GM19324 (cell line): ENCODE results near the gene KRTAP10-6.
"Not testable (repeated sequence)": the region's sequence is repeated elsewhere in the genome, so short reads cannot be mapped to it uniquely, and the experiment has no call there.

Experiments used
- ATAC-seq: cut with Tn5 transposase; IDR thresholded peaks from one replicate; pipeline ENCODE4 v1.9.1; 2021; ENCODE audit warnings: mild to moderate bottlenecking, moderate library complexity; ENCODE audit not compliant: unreplicated experiment, low FRiP score

The KRTAP10-6 gene

DNA sequence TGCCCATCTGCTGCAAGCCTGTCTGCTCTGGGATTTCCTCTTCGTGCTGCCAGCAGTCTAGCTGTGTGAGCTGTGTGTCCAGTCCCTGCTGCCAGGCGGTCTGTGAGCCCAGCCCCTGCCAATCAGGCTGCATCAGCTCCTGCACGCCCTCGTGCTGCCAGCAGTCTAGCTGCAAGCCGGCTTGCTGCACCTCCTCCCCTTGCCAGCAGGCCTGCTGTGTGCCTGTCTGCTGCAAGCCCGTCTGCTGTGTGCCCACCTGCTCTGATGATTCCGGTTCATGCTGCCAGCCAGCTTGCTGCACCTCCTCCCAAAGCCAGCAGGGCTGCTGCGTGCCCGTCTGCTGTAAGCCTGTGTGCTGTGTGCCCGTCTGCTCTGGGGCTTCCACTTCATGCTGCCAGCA lies 8.8 kb upstream of the KRTAP10-6 start:
- not testable (repeated sequence) for ATAC-seq

DNA sequence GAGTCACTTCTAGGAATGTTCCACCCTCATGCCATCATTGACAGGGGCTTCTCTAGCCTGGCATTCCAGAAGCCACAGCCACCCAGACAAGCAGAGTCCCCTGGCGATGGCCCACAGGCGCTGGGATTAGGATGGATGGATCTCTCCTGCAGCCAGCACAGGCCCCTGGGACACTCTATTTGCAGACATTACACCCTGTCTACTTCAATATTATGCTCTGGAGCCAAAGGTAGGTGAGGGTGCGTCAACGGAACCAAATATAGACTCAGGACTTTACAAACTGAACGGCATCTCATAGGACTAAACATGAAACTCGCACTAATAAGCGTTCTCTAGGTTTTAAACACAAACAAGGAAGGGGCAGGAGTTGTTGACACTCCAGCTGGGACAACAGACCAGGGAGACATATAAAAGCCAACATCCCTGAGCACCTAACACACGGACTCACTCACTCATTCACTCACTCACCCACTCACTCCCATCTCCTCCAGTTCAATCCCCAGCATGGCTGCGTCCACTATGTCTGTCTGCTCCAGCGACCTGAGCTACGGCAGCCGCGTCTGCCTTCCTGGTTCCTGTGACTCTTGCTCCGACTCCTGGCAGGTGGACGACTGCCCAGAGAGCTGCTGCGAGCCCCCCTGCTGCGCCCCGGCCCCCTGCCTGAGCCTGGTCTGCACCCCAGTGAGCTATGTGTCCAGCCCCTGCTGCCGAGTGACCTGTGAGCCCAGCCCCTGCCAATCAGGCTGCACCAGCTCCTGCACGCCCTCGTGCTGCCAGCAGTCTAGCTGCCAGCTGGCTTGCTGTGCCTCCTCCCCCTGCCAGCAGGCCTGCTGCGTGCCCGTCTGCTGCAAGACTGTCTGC lies 8.0 kb upstream of the KRTAP10-6 start, which contains the start of gene KRTAP10-7:
Gene KRTAP10-7, plus strand, starts transcription at position 480 of the 861 bp plus-strand sequence. Its CDS starts 25 bp downstream, at position 505.
- ATAC-seq: not testable (repeated sequence)

DNA sequence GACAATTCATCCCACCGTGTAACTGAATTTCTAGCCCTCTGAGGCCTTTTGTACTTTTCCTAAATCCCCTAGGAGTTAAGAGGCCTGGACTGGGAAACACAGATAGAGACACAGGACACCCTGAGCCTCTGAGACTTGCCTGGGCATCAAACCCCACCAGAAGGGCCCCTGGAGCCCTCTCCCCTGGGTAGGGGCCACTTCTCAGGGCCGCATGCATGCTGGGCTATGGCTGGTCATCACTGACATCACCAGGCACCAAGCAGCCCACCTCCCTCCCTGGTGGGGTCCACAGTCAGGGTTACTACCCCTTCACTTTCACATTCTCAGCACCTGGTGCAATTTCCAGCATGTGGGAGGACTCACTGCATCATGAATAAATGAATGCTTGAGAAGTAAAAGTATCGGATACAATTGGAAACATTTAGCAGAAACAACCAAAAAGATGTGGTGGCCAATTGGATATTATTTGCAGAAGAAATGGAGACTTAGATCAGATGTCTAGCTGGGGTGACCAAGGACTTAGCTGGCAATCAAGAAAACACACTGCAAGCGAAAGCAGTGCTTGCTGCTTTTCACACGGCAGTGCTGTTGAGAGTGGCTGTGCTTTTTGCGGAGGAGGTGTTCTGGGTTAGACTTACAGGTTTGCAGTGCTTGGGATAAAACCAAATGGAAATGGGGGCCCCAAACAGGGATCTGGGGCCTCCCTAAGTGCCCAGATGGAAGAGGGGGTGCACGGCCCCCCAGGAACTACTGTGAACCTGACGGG lies 7.1 kb upstream of the KRTAP10-6 start:
- ATAC-seq: no peak

DNA sequence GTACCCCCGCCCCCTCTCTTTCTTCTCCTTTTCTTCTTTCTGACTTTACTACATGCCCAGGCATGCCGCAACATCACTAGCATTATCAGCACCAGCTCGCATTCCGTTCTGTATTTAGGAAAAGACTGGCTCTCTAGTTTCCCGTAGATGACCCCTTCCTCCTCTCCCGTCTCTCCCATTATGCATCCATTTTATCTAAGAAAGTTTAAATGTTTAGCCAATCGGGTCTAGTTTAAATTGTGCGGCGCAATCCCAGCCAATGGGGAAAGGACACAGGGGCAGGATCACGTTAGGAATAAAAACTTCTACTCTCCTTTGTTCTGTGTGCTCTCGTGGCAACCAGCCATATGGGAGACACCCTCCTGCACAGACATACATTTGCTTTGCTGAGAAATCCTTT lies 5.8 kb upstream of the KRTAP10-6 start:
- ATAC-seq: no peak

DNA sequence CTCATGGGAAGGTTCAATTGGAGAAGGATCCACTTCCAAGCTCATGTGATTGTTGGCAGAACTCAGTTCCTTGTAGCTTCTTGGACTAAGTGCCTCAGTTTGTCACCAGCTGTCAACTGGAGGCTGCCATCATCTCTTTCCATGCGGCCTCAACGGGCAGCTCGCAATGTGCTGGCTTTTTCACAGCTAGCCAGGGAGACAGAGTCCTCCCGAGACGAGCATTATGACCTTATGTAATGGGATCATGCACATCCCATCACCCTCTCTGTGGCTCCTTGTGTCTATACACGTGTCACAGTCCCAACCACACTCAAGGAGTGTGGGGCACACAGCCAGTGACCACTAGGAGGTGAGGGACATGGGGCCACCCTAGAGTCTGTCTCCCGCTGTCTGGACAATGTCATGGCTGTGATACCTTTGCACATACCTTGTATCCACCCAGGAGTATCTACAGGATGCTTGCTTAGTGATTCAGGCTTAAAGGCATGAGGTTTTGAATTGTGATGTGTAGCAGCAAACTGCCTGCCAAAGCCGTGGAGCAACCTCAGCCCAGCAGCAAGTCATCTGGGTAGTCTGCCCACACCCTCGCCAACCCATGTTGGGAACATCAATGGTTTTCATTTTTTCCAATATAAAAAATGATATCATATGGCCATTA lies 3.9 kb upstream of the KRTAP10-6 start:
- no peak for ATAC-seq

DNA sequence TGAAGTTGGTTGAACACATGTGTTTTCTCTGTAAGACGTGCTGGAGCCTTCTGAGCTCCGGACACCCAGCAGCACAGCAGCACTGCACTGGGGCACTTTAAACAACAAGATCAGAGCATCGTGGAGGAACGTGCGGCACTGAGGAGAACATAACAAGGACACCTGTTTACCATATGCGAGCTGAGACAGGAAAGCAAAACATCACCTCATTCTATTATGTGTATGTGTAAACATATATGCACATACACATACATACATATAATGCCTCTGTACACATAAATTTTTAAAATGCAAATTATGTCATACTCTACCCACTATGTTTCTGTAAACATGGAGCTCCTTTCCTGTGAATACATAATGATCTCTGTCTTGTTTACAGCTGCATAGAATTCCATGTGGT lies 3.2 kb upstream of the KRTAP10-6 start:
- ATAC-seq: no peak

DNA sequence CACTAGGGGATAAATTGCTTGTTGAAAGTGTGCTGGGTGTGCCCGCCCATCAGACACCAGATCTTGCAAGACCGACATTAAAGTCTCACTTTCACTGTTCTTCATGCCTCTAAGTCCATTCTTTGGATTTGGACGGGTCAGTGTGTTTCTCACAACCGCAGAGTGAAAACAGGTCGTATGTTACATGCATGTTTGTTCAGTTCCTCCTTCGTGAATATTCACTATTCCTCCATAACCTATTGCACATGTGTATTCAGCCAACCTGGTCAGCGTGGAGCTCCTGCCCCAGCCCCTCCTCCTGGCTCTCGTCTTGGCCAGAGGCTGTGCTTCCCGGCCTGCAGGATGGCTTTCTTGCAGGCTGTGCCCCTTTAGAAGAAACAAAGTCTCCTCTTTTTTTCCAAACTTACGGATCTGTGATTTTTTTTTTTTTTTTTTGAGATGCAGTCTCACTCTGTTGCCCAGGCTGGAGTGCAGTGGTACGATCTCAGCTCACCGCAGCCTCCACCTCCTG lies 2.2 kb upstream of the KRTAP10-6 start:
- ATAC-seq: no peak

DNA sequence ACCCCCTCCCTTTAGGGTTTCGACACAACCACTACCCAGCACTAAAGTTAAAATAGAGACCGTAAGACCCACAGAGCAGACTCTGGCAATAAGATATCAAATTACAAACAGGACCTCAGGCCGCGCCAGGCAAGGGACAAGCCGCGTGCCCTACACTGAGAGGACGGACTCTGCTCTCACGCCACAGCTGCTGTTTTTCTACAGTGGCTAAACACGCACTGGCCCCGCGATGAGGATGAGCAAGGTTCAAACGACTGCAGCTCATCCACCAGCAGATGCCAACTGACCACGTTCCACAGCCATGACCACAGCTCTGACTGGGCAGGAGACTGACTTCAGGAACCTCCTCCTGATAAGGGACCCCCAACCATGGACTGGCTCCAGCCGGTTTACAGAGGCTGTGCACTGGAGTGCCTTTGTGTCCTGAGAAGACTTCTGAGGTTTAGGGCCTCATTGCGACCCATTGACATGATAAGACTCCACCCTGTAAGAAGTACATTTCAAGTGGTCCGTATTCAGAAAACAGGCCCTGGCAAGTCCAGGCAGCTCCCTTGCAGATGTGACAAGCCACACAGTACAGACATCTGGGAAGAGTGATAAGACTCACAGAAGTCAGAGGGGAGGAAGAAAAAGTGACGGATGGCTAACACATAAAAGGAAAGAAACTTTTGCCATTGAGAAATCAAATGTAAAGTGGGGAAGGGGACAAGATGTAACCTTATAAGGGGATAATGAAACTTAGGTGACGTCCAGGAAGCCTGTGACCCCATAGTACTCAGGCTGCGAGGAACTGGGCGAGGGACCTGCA lies 1.5 kb upstream of the KRTAP10-6 start:
- ATAC-seq: no peak

DNA sequence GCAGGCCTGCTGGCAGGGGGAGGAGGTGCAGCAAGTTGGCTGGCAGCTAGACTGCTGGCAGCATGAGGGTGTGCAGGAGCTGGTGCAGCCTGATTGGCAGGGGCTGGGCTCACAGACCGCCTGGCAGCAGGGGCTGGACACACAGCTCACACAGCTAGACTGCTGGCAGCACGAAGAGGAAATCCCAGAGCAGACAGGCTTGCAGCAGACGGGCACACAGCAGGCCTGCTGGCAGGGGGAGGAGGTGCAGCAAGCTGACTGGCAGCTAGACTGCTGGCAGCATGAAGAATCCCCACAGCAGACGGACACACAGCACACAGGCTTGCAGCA lies 539 bp downstream of the KRTAP10-6 start:
- not testable (repeated sequence) for ATAC-seq

DNA sequence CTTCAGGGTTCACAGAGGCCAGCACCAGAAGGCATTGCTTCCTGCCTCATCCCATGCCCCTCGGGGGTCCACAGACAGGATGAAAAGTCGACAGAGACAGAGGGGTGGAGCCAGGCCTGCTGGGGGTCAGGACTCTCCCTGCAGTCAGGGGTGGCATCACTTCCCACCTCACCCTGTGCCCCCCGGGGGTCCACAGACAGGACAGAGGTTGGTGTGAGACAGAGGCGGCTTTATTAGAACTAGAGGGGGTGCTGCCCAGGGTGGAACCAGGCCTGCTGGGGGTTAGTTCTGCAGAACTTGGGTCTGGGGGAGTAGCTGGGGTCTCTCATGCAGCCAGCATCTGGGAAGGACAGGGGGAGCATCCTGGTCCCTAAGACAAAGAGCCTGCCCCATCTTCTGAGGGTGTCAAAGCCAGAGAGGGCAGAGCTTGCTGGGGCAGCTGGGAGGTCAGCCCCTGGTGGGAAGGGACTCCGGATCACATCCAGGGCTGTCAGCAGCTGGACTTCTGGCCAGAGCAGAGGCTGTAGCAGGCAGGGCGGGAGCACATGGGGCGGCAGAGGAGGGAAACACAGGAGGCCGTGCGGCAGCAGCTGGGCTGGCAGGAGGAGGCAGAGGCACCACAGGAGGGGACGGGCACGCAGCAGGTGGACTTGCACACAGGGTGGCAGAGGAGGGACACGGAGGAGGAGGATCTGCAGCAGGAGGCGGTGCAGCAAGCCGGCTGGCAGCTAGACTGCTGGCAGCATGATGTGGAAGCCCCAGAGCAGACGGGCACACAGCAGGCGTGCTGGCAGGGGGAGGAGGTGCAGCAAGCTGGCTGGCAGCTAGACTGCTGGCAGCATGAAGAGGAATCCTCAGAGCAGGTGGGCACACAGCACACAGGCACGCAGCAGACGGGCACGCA lies 1.2 kb downstream of the KRTAP10-6 start:
- ATAC-seq: not testable (repeated sequence)

DNA sequence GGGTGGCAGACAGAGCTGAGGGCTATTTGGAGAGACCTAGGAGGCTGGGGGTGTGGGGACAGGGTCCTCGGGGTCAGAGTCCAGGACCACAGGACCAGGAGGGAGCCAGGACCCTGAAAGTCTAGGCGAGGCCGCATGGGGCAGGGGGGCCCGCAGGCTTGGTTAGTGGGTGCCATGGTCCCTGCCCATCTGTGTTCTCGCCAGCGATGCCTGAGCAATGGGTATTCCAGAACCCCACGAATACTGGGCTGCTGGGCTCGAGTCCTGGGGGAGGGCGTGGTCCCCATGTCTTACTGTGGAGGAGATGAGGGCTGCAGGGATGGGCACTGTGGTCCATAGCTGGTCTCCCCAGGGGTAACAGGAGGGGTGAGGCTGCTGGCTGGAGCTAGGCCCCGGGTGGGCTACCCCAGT lies 2.0 kb downstream of the KRTAP10-6 start:
- ATAC-seq: no peak

DNA sequence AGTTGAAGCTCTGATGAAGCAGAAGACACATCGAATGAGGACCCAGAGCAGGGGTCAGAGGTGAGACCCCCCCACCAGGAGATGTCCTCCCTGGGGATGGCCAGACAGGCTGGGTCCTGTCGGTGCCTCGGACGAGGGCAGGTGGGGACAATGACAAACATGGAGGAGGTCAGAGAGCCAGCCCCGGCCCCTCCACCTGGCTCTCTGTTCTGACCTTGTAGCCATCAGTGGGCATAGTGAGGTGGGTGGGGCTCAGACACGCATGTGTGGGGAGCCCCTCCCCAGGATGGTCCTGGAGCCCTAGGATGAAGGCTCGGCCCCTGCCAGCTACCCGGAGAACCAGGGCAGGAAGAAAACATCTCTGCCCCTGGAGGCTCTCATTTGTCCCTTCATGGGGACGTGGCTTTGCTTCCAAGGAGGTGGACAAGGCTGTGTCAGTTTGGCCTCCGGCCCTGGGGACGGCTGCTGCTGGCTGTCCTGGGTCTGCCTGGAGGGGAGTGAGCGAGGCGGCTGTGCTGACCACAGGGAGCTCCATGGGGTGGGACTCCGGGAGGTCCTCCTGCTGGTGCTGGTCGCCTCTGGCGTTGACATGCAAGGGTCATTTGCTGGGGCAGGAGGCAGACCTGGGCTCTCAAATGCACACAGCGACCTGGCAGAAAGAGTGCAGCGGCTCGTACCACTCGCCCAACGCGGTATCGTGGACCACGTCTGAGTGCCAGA lies 2.6 kb downstream of the KRTAP10-6 start:
- ATAC-seq: no peak

DNA sequence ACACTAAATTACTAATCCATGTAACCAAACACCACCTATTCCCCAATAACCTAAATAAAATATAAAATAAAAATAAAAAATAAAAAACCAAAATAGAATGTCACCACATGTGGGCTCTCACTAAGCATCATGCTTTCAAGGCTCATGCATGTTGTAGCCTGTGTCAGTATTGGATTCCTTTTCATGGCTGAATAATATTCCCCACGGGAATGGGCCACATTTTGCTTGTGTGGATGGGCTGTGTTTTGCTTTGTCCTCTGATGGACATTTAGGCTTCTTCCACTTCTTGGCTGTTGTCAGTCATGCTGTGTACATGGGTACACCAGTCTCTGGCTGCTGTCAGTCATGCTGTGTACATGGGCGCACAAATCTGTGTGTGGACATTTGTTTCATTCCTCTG lies 3.2 kb downstream of the KRTAP10-6 start:
- ATAC-seq: no peak

DNA sequence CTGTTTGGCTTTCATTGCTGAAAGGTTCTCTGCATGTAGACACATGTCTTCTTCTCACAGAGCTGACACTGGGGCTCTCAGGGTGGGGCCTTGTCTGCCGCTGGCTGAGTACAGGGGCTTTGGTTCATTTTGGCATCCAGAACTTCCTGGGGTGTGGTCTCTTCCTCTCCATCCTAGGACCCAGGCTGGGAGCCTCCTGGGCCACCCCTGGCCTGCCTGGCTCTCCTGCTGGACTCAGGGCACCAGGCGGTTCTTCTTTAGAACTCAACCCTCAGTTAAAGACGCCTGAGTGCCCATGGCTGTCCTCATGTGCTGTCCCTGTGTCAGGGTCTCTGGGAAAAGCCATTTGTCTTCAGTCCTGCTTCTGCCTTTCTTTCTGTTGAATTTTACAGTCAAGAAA lies 6.4 kb downstream of the KRTAP10-6 start:
- no peak for ATAC-seq

DNA sequence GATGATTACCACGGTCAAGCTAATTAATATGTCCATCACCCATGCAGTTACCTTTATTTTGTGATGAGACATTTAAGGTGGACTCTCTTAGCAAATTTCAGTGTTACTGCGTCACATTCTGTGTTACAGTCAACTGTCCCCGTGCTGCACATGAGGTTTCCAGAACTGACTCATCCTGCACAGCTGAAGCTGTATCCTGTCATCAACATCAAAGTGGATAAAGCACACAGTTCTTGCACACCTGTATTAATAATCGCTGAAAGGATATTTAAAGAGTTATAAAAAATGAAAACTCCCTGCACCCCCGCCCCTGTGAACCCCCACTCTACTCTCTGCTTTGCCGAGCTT lies 8.5 kb downstream of the KRTAP10-6 start:
- ATAC-seq: no peak

DNA sequence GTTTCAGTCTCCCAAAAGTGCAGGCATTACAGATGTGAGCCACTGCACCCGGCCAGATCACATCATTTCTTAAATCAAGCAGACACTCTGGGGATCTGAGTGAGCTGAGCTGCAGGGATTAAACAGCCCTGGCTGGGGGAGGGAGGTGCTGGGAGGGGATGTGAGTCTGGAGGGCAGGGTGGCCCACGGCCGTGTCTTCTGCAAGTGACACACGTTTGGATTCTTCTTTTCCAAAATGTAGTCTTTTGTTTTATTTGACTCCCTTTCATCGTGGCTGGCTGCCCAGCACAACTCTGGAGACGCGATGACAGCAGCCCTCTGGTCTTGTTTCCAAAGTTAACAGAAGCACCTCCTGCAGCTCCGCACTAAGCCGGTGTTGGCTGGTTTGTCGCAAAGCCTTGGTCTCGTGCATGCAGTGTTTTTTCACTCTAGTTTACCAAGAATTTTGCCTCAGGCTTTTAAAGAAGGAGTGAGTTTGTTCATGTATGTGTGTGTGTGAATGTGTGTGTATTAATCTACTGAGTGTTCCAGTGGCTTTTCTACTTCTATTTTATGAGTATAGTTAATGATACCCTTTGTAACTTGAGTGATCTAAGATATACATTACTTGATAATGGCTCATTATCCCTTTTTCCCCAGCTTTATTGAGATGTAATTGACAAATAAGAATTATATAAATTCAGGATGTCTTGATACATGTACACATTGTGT lies 9.1 kb downstream of the KRTAP10-6 start:
- no peak for ATAC-seq

DNA sequence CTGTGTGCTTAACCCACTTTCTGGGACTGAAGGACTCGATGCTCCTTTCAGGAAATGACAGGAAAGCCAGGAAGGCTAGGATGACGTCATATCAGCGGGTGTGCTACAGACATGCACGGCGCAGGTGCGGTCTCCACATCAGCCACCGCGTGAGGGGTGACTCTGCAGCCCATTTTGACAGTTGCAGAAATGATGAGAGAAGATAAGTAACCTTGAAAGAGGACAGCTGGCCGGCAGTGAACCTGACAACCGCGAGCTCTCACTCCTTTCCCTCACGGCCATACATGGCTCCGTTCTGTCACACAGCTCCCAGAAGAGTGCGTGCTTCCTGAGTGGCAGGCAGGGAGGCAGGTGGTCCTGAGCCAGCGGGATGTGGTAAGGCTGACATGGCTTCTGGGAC lies 10.2 kb downstream of the KRTAP10-6 start:
- no peak for ATAC-seq

DNA sequence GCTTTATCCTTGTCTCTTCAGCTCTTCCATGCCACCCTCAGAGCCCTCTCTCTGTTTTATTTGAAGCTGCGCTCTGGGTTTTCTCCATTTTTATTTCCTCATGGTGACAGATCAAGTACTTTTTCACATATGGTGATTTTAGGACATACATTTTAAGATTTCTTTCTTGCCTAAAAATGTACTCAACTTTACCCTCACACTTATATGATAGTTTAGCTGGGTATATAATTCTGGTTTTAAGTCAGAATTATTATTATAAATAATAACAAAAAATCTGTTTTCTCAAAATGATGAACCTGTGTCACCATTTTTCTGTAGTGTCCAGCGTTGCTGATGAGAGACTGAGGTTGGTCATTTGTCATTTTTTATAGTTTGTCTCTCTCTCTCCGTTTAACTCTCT lies 11.1 kb downstream of the KRTAP10-6 start:
- ATAC-seq: no peak
